EH (cell line): Measurements from ENCODE around the gene NKAPD1.
"Not testable (repeated sequence)": the region's sequence is repeated elsewhere in the genome, so short reads cannot be mapped to it uniquely, and the experiment has no call there.

ENCODE experiments used
- DNase-seq: peaks from one replicate; pipeline ENCODE4 v3.0.0-alpha.2; 2015; ENCODE audit warnings: low read depth

NKAPD1 gene

GRCh38 chr11:112073941-112074811 is at the start of gene NKAPD1, which contains the start of gene PIH1D2:
NKAPD1 (plus strand) TSS chr11:112074299; CDS start chr11:112075575, 1,276 bp downstream.
PIH1D2 (minus strand) TSS chr11:112074017; CDS start chr11:112073174, 843 bp downstream.
- DNase-seq: peak; percentile 92

DNA sequence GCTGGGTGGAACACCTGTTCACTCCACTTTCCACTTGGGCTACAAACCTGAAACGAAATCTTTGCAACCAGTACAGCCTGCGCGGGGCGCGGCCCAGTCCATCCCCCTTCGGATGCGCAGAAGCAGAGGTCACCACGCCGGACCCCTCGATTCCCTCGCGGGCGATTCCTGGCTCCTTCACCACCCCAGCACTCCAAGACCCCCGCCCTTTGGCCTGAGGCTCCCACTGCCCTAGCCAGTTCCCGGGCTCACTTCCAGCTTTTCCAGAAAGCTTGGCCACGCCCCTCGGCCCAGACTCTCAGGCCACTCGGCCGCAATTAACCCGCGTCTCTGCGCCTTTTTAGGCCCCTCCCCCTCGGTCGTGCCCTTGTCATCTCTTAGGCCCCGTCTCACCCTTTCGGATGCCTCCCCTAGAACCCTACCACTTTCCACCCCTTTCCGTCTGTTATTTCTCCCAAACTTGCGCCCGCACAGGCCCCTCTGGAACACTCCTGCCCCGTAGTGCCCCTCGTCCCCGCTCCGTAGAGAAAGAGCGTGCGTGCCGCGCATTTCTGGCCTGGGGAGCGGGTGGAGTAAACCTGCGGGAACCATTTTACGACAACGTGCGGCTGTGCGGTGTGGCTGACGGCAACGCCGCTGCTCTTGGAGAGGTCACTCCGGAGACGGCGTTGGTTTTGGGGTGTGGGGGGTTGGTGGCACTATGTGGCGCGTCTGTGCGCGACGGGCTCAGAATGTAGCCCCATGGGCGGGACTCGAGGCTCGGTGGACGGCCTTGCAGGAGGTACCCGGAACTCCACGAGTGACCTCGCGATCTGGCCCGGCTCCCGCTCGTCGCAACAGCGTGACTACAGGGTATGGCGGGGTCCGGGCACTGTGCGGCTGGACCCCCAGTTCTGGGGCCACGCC is 49.1 kb upstream of the NKAPD1 start, which contains the start of gene DLAT:
TSS of gene DLAT (plus strand) at position 636 of the 906 bp plus-strand sequence. CDS start at position 701, 65 bp downstream.
- peak; percentile 81 for DNase-seq

DNA sequence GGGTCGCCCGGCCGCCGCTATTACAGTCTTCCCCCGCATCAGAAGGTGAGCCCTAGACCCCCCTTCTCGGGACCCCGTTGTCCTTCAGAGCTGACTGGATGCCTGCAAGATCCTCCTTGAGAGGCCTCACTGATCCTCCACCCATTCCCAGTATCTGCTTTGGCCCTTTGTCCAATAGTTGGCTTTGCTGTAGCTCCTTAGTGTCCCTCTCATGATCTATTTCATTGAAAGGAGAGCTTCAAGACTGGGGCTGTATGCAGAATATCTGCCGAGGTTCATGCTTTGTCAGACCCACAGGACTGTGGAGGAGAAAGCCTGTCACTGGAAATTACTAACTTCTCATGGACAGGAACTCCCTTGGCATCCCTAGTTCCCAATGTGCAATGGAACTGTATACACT is 48.4 kb upstream of the NKAPD1 start:
- peak; percentile 39 for DNase-seq

DNA sequence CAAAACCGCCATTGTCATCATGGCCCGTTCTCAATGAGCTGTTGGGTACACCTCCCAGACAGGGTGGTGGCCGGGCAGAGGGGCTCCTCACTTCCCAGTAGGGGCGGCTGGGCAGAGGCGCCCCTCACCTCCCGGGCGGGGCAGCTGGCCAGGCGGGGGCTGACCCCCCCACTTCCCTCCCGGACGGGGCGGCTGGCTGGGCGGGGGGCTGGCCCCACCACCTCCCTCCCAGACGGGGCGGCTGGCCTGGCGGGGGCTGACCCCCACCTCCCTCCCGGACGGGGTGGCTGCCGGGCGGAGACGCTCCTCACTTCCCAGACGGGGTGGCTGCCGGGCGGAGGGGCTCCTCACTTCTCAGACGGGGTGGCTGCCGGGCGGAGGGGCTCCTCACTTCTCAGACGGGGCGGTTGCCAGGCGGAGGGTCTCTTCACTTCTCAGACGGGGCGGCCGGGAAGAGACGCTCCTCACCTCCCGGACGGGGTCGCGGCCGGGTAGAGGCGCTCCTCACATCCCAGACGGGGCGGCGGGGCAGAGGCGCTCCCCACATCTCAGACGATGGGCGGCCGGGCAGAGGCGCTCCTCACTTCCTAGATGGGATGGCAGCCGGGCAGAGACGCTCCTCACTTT is 47.2 kb upstream of the NKAPD1 start:
- not testable (repeated sequence) for DNase-seq

DNA sequence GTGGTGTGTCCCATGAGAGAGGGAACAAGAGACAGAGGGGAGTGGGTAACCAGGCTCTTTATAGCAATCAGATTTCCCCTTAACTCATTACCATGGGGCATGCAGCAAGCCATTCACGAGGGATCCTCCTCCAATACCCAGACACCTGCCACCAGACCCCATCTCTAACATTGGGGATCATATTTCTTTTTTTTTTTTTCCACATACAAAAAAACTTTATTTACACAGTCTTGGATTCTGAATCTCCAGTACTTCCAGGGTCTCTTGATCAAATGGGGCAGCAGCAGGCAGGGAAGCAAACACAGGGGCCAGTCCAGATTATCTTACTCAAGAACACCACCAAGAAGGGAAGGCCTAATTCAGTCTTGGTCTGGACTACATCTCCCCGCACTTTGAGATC is 44.6 kb upstream of the NKAPD1 start:
- no peak for DNase-seq

DNA sequence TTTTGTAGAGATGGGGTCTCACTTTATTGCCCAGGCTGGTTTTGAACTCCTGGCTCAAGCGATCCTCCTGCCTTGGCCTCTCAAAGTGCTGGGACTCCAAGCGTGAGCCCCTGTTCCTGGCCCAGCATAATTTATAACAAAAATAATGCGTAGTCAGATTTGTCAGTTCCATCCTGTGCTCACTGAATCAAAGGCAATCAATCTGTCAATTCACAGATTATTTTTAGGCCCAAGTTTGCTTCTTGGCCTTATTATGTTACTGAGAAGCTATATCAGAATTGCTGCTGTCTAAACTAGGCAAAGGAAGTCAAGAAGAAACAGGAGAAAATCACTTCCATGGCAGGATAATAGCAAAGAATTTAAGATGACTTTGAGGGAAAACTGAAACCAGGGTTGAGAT is 40.2 kb upstream of the NKAPD1 start:
- no peak for DNase-seq

GRCh38 chr11:112037527-112037926 is 36.6 kb upstream of the NKAPD1 start:
- no peak for DNase-seq

- DNase-seq: peak; percentile 72
Observed at GRCh38 chr11:112042161-112042960, 31.7 kb upstream of the NKAPD1 start.

DNA sequence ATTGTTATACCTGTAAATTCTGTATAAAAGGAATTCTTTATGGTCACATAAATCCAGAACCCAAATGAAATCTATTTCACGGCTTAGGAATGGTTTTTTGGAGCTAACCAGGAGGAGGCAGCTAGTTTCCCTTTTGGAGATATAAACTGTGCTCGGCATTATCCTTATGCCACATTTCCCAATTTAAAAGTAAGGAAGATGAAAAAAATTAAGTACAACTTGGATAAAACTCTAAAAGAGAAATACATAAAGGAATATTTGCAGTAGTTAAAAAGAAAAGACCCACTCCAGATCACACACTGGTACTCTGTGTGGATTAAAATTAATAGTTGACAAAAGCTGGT is 31.2 kb upstream of the NKAPD1 start:
- DNase-seq: no peak

- no peak for DNase-seq
Observed at GRCh38 chr11:112044961-112045360, 29.1 kb upstream of the NKAPD1 start.

DNA sequence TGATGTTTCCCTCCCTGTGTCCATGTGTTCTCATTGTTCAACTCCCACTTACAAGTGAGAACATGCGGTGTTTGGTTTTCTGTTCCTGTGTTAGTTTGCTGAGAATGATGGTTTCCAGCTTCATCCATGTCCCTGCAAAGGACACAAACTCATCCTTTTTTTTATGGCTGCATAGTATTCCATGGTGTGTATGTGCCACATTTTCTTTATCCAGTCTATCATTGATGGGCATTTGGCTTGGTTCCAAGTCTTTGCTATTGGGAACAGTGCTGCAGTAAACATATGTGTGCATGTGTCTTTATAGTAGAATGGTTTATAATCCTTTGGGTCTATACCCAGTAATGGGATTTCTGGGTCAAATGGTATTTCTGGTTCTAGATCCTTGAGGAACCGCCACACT is 27.5 kb upstream of the NKAPD1 start:
- DNase-seq: not testable (repeated sequence)

GRCh38 chr11:112048256-112048655 is 25.8 kb upstream of the NKAPD1 start:
- DNase-seq: not testable (repeated sequence)

GRCh38 chr11:112049777-112050176 is 24.3 kb upstream of the NKAPD1 start:
- DNase-seq: no peak

DNA sequence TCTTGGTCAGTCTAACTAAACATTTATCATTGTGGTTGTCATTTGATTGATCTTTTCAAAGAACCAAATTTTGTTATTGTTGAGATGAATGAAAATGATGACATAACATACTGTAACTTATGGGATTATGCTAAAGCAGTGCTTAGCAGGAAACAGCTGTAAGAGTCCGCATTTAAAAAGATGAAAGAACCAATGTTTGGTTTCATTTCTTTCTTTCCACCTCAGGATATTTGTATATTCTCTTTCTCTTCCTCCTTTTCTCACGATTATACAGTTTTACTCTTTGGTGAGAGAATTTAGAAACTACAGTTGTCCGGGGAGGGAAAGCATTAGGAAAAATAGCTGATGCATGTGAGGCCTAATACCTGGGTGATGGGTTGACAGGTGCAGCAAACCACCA is 23.4 kb upstream of the NKAPD1 start:
- no peak for DNase-seq

GRCh38 chr11:112051768-112052167 is 22.3 kb upstream of the NKAPD1 start:
- DNase-seq: no peak

DNA sequence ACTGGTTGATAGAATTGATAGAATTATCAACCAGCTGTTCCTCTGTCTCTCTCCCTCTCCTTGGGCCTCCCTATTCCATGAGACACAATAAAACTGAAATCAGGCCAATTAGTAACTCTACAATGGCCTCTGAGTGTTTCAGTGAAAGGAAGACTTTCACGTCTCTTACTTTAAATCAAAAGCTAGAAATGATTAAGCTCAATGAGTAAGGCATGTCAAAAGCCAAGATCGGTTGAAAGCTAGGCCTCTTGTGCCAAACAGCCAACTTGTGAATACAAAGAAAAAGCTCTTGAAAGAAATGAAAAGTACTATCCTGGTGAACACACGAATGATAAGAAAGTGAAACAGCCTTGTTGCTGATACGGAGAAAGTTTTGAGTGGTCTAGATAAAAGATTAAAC is 16.9 kb upstream of the NKAPD1 start:
- DNase-seq: no peak

- no peak for DNase-seq
Observed at GRCh38 chr11:112058103-112058502, 16.0 kb upstream of the NKAPD1 start.

- no peak for DNase-seq
Observed at GRCh38 chr11:112062923-112063322, 11.2 kb upstream of the NKAPD1 start.

DNA sequence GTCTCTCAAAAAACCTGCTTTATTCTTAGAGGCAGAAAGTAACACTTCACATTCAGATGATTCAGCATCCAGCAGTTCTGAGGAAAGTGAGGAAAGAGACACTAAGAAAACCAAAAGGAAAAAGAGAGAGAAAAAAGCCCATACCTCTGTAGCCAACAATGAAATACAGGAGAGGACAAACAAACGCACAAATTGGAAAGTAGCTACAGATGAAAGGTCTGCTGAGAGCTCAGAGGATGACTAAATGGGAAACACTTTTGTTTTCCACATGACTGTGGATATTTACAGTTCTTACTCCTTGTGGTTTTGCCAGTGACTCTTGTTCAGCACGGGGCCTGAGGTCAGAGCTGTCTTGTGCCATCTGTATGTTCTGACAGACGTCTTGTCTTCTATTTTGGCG is 8.6 kb downstream of the NKAPD1 start:
- peak; percentile 50 for DNase-seq

GRCh38 chr11:112085822-112086421 is 11.8 kb downstream of the NKAPD1 start:
- DNase-seq: peak; percentile 43
